Peyer's patch (tissue), 4 donors: ENCODE measurements around the gene ATP9A. TPM values are rescaled to one million over a fixed set of nuclear protein-coding genes. Genes with fewer than 3 reads are reported as not detected.

Experiments used
- DNase-seq, 3 donors: peaks; one replicate each; pipeline ENCODE4 v3.0.0-alpha.2; 2017 to 2019
- H3K27ac ChIP-seq, 4 donors: fragments of 200-600 bp; sonication (generic); one replicate each; pipeline ENCODE4 v1.5.1; 2016 to 2019
- H3K27me3 ChIP-seq, 2 donors: fragments of 200-600 bp; sonication (generic); one replicate each; pipeline ENCODE4 v1.5.1; 2019
- H3K36me3 ChIP-seq, 3 donors: fragments of 200-600 bp; sonication (generic); one replicate each; pipeline ENCODE4 v1.5.1; 2016 to 2019
- H3K4me1 ChIP-seq, 4 donors: fragments of 200-600 bp; sonication (generic); one replicate each; pipeline ENCODE4 v1.5.1; 2016 to 2019
- H3K4me3 ChIP-seq, 4 donors: fragments of 200-600 bp; sonication (generic); 1 replicate in 3 of 4; 2 replicates in 1 of 4; pipeline ENCODE4 v1.5.1; 2016 to 2019; ENCODE audit warnings: mild to moderate bottlenecking in 1 of 4
- H3K9me3 ChIP-seq, 4 donors: fragments of 200-600 bp; sonication (generic); one replicate each; pipeline ENCODE4 v1.5.1; 2016 to 2019; ENCODE audit warnings: mild to moderate bottlenecking in 1 of 4
- CTCF ChIP-seq, 6 experiments: fragments of 450-650 bp in 4 of 6; fragments of 200-600 bp in 2 of 6; sonication (generic) in 1 of 6; IDR thresholded peaks; one replicate each; pipeline ENCODE4 v1.5.1; 2017 to 2019; ENCODE audit warnings: antibody characterized with exemption in 6 of 6, mild to moderate bottlenecking in 3 of 6, moderate library complexity in 1 of 6
- POLR2A ChIP-seq, 2 donors: fragments of 450-650 bp; IDR thresholded peaks; one replicate each; pipeline ENCODE4 v1.5.1; 2017; ENCODE audit warnings: antibody characterized with exemption in 2 of 2, mild to moderate bottlenecking in 2 of 2, moderate library complexity in 2 of 2
- total RNA-seq, 4 donors: library from RNA; depleted of rRNA; stranded (reverse); fragments of >200 nt; gene quantifications; one replicate each; pipeline ENCODE4 v1.1.0, GENCODE V29; 2016

ATP9A gene
- total RNA-seq, 4 donors from 2014 or later: 27.2 to 73.1 (median 48.7) TPM

- no peak overlapping the region for H3K27ac ChIP-seq
- no peak overlapping the region for H3K4me3 ChIP-seq
- peak in 1 of 3 donors; percentile 43 for DNase-seq
- H3K9me3 ChIP-seq: no peaks in the 10 kb centered on the region
- no peaks in the 10 kb centered on the region for H3K27me3 ChIP-seq
- peaks cover 0 to 11% (median 0%) of the 10 kb centered on the region in 3 donors for H3K36me3 ChIP-seq
- no peaks in the 10 kb centered on the region for H3K4me1 ChIP-seq
- TF ChIP-seq POLR2A (IDR thresholded peaks at IDR 0.05) (no peak), CTCF (IDR thresholded peaks at IDR 0.05) (peak in 3 of 6 experiments; percentile 28 to 40 (median 39))
These were observed 55.5 kb downstream of the ATP9A start for GRCh38 chr20:51712501-51713212.

GRCh38 chr20:51711426-51711825 is 56.8 kb downstream of the ATP9A start:
- H3K9me3 ChIP-seq: no peaks in the 10 kb centered on the region
- H3K27ac ChIP-seq: no peak overlapping the region
- DNase-seq: no peak
- no peaks in the 10 kb centered on the region for H3K27me3 ChIP-seq
- H3K36me3 ChIP-seq: peaks cover 0 to 11% (median 0%) of the 10 kb centered on the region in 3 donors
- no peak overlapping the region for H3K4me3 ChIP-seq
- TF ChIP-seq POLR2A (IDR thresholded peaks at IDR 0.05): no peak
- no peak for TF ChIP-seq CTCF (IDR thresholded peaks at IDR 0.05)
- H3K4me1 ChIP-seq: no peaks in the 10 kb centered on the region

- TF ChIP-seq CTCF (IDR thresholded peaks at IDR 0.05) (no peak), POLR2A (IDR thresholded peaks at IDR 0.05) (no peak)
- Histone ChIP-seq H3K4me1 (no peaks in the 10 kb centered on the region), H3K27me3 (no peaks in the 10 kb centered on the region), H3K27ac (no peak overlapping the region), H3K4me3 (no peak overlapping the region), H3K9me3 (no peaks in the 10 kb centered on the region), H3K36me3 (peaks cover 0 to 11% (median 0%) of the 10 kb centered on the region in 3 donors)
- DNase-seq: no peak
These were observed 57.8 kb downstream of the ATP9A start for GRCh38 chr20:51710361-51710894.

GRCh38 chr20:51705400-51705799 is 62.8 kb downstream of the ATP9A start:
- no peaks in the 10 kb centered on the region for H3K27me3 ChIP-seq
- TF ChIP-seq CTCF (IDR thresholded peaks at IDR 0.05): no peak
- TF ChIP-seq POLR2A (IDR thresholded peaks at IDR 0.05): no peak
- H3K27ac ChIP-seq: no peak overlapping the region
- no peaks in the 10 kb centered on the region for H3K9me3 ChIP-seq
- no peak for DNase-seq
- no peaks in the 10 kb centered on the region for H3K36me3 ChIP-seq
- no peak overlapping the region for H3K4me3 ChIP-seq
- H3K4me1 ChIP-seq: peaks cover 0 to 16% (median 0%) of the 10 kb centered on the region in 4 donors

- DNase-seq: no peak
- H3K4me1 ChIP-seq: peaks cover 0 to 16% (median 0%) of the 10 kb centered on the region in 4 donors
These were observed 64.5 kb downstream of the ATP9A start for GRCh38 chr20:51703400-51704287.

More at GRCh38 chr20:51703400-51704287, 64.5 kb downstream of the ATP9A start:
- H3K27me3 ChIP-seq: no peaks in the 10 kb centered on the region
- TF ChIP-seq POLR2A (IDR thresholded peaks at IDR 0.05) (no peak), CTCF (IDR thresholded peaks at IDR 0.05) (no peak)
- no peaks in the 10 kb centered on the region for H3K36me3 ChIP-seq
- no peak overlapping the region for H3K4me3 ChIP-seq
- H3K27ac ChIP-seq: no peak overlapping the region
- H3K9me3 ChIP-seq: no peaks in the 10 kb centered on the region
